ENCODE data around the gene NT5C3B. TPM values are rescaled to one million over a fixed set of nuclear protein-coding genes. Genes with fewer than 3 reads are reported as not detected.

NT5C3B gene
- total and polyA plus RNA-seq, 2 experiments from 2014 or later, result 47.7 to 87.8 TPM

- Histone ChIP-seq H2AFZ (no peak overlapping the region), H3K9me3 (ENCODE audit: low read depth) (no peaks in the 10 kb centered on the region), H3K9me2 (replicated peaks; ENCODE audit: insufficient read depth) (no peaks in the 10 kb centered on the region), H3K27me3 (no peaks in the 10 kb centered on the region), H4K20me1 (ENCODE audit: insufficient read depth, poor library complexity, severe bottlenecking) (no peaks in the 10 kb centered on the region), H3K79me2 (no peaks in the 10 kb centered on the region), H3K4me2 (no peak overlapping the region), H3K36me3 (replicated peaks; ENCODE audit: insufficient read depth, low read depth) (no peaks in the 10 kb centered on the region), H3K4me1 (ENCODE audit: insufficient read depth) (peaks cover 31% of the 10 kb centered on the region), H3K27ac (peak overlapping the region; percentile 98), H3K4me3 (no peak overlapping the region)
- 94% methylated on average over 7 of the region's 8 CpGs for WGBS (ENCODE audit: low lambda C conversion rate, missing lambda C conversion rate)
- no peak for DNase-seq (ENCODE audit: low spot score)
- TF ChIP-seq CTCF (IDR thresholded peaks at IDR 0.05; ENCODE audit: poor library complexity) (no peak), EZH2phosphoT487 (IDR thresholded peaks at IDR 0.05; ENCODE audit: low read depth, severe bottlenecking, unreplicated experiment) (no peak), EZH2 (IDR thresholded peaks at IDR 0.05; ENCODE audit: borderline replicate concordance) (no peak)
Measured at GRCh38 chr17:41799366-41799765, 36.7 kb downstream of the NT5C3B start.

DNA sequence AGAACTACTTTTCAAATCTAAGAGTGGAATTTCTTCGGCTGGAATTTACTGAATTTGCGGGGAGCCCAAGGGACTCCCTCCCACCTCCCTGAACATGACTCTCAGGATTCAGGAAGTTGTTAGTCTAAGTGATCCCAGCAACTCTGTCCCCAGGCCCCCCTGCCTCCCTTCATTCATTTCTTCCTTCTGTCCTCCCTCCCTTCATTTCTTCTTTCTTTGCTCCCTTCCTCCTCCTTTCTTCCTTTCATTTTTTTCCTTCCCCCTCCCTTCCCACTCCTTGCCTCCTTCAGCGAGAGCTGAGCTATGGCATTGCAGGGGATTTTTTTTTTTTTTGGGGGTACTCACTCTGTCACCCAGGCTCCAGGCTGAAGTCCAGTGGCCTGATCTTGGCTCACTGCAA is 38.7 kb downstream of the NT5C3B start:
- H3K4me2 ChIP-seq, result no peak overlapping the region
- no peaks in the 10 kb centered on the region for H3K36me3 ChIP-seq (replicated peaks; ENCODE audit: insufficient read depth, low read depth)
- H2AFZ ChIP-seq, result no peak overlapping the region
- H3K79me2 ChIP-seq, result no peaks in the 10 kb centered on the region
- 82% methylated on average over 3 of the region's 3 CpGs for WGBS (ENCODE audit: low lambda C conversion rate, missing lambda C conversion rate)
- H3K9me2 ChIP-seq (replicated peaks; ENCODE audit: insufficient read depth), result no peaks in the 10 kb centered on the region
- no peak overlapping the region for H3K4me3 ChIP-seq
- H3K27me3 ChIP-seq, result no peaks in the 10 kb centered on the region
- H3K4me1 ChIP-seq (ENCODE audit: insufficient read depth), result peaks cover 43% of the 10 kb centered on the region
- H4K20me1 ChIP-seq (ENCODE audit: insufficient read depth, poor library complexity, severe bottlenecking), result no peaks in the 10 kb centered on the region
- H3K27ac ChIP-seq, result no peak overlapping the region
- DNase-seq (ENCODE audit: low spot score), result peak; percentile 4
- no peaks in the 10 kb centered on the region for H3K9me3 ChIP-seq (ENCODE audit: low read depth)
- TF ChIP-seq CTCF (IDR thresholded peaks at IDR 0.05; ENCODE audit: poor library complexity) (no peak), EZH2phosphoT487 (IDR thresholded peaks at IDR 0.05; ENCODE audit: low read depth, severe bottlenecking, unreplicated experiment) (no peak)

DNA sequence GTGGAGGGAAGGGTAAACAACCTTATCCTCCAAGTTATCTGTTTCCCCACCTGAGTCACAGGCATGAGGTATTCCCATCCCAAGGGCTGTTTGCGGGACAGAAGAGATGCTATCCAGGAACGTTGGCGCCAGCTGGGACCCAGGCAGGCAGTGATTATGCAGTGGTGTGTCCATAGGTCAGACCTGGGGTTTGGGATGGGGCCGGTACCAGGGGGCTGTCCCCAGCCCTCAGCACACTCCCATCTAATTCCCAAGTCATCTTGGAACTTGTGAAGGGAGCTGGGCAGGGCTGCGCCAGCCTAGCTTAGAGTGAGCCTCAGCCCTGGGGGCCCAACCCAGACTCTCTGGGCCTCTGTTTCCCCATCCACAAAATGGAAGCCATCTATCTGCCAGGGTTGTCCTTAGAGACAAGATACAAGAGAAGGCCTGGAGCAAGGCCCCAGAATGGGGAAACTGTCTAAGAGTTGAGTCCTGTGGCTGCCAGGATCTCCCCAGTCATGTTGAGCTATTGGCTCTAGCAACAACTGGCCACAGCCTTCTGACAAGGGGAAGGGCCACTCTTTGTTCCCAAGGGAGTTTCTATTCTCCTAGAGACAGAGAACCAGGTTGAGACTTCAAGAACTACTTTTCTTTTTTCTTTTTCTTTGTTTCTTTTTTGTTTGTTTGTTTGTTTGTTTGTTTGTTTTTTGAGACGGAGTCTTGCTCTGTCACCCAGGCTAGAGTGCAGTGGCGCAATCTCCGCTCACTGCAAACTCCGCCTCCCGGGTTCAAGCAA is 39.7 kb downstream of the NT5C3B start:
- peak; percentile 73 for DNase-seq (ENCODE audit: low spot score)
- peak overlapping the region; percentile 97 for H3K27ac ChIP-seq
- H3K79me2 ChIP-seq, result no peaks in the 10 kb centered on the region
- H3K4me2 ChIP-seq, result no peak overlapping the region
- H2AFZ ChIP-seq, result no peak overlapping the region
- peaks cover 49% of the 10 kb centered on the region for H3K4me1 ChIP-seq (ENCODE audit: insufficient read depth)
- TF ChIP-seq CTCF (IDR thresholded peaks at IDR 0.05; ENCODE audit: poor library complexity) (no peak), EZH2 (IDR thresholded peaks at IDR 0.05; ENCODE audit: borderline replicate concordance) (no peak), EZH2phosphoT487 (IDR thresholded peaks at IDR 0.05; ENCODE audit: low read depth, severe bottlenecking, unreplicated experiment) (no peak)
- no peaks in the 10 kb centered on the region for H3K9me2 ChIP-seq (replicated peaks; ENCODE audit: insufficient read depth)
- WGBS (ENCODE audit: low lambda C conversion rate, missing lambda C conversion rate), result 78% methylated on average over 10 of the region's 10 CpGs
- H3K27me3 ChIP-seq, result no peaks in the 10 kb centered on the region
- H3K9me3 ChIP-seq (ENCODE audit: low read depth), result no peaks in the 10 kb centered on the region
- no peak overlapping the region for H3K4me3 ChIP-seq
- H3K36me3 ChIP-seq (replicated peaks; ENCODE audit: insufficient read depth, low read depth), result no peaks in the 10 kb centered on the region
- no peaks in the 10 kb centered on the region for H4K20me1 ChIP-seq (ENCODE audit: insufficient read depth, poor library complexity, severe bottlenecking)
